PFSK-1 (cell line): ENCODE data around the gene MOV10.

Experiments used
- FOXP2 ChIP-seq: optimal IDR thresholded peaks from 2 replicates; pipeline ENCODE3; 2011; ENCODE audit warnings: borderline replicate concordance, control low read depth, inconsistent platforms; ENCODE audit not compliant: insufficient read depth; ENCODE audit errors: extremely low read length, extremely low read depth
- POLR2AphosphoS5 ChIP-seq: IDR thresholded peaks from 2 replicates; pipeline ENCODE4 v1.6.1; 2012; ENCODE audit warnings: low read depth, mild to moderate bottlenecking, control low read depth, low read length, moderate library complexity
- REST ChIP-seq, 2 experiments: IDR thresholded peaks; 2 replicates each; pipeline versions ENCODE4 v1.6.1 to v1.8.0; 2011 to 2012; ENCODE audit warnings: low read depth in 2 of 2, low read length in 2 of 2, control low read depth in 1 of 2, inconsistent platforms in 1 of 2, mild to moderate bottlenecking in 1 of 2, moderate library complexity in 1 of 2; ENCODE audit not compliant: insufficient read depth in 1 of 2
- SIN3A ChIP-seq: IDR thresholded peaks from 2 replicates; pipeline ENCODE4 v1.6.1; 2012; ENCODE audit warnings: mild to moderate bottlenecking, low read length, moderate library complexity, borderline replicate concordance; ENCODE audit not compliant: insufficient read depth
- TAF1 ChIP-seq: IDR thresholded peaks from 2 replicates; pipeline ENCODE4 v1.6.1; 2012; ENCODE audit warnings: low read length, control low read depth, borderline replicate concordance; ENCODE audit not compliant: insufficient read depth

The MOV10 gene

GRCh38 chr1:112686835-112687234, 12.4 kb downstream of the MOV10 start:
- TF ChIP-seq FOXP2 (no peak), POLR2AphosphoS5 (no peak), REST (IDR thresholded peaks at IDR 0.05; ENCODE audit: insufficient read depth in 1 of 2, low read depth in 2 of 2, low read length in 2 of 2) (no peak), TAF1 (no peak), SIN3A (no peak)

- TF ChIP-seq TAF1 (no peak), FOXP2 (no peak), POLR2AphosphoS5 (no peak), REST (IDR thresholded peaks at IDR 0.05; ENCODE audit: insufficient read depth in 1 of 2, low read depth in 2 of 2, low read length in 2 of 2) (no peak), SIN3A (no peak)
These were observed 12.9 kb downstream of the MOV10 start for GRCh38 chr1:112687361-112687760.

DNA sequence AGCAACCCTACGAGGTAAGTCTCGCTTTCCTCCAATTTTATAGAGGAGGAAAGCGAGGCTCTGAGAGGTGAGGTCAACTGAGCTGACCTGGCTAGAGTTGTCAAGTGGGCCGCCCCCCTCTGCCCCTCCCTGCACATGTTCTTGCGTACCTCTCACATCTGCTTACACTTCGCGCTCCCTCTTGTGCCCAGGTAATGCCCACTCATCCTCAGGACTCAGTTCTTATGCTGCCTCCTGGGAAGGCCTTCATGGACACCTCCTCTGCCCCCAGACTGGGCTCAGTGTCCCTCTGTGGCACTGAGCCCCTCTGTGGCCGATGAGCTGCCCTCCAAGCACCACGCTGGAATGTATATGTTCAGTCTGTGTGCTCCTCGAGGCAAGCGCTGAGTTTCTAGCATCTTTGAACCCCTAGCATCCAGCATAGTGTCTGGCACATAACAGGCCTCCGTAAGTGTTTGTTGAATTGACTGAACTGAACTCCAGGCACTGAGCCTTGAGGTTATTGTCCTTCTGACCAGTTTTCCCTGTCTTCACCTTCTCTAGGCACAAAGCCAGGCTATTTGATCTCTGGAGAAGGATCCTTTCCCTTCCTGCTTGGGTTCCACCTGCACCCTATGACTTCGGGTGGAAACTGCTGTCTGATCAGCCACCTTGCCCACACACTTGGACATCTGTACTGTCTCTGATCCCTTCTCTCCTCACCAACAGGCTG, 13.5 kb downstream of the MOV10 start:
- TF ChIP-seq TAF1 (no peak), FOXP2 (no peak), REST (IDR thresholded peaks at IDR 0.05; ENCODE audit: insufficient read depth in 1 of 2, low read depth in 2 of 2, low read length in 2 of 2) (no peak), POLR2AphosphoS5 (no peak), SIN3A (no peak)

- TF ChIP-seq POLR2AphosphoS5 (no peak), REST (IDR thresholded peaks at IDR 0.05; ENCODE audit: insufficient read depth in 1 of 2, low read depth in 2 of 2, low read length in 2 of 2) (no peak), TAF1 (no peak), SIN3A (no peak), FOXP2 (no peak)
These were observed 14.3 kb downstream of the MOV10 start for GRCh38 chr1:112688781-112689193.

GRCh38 chr1:112689196-112689841, 14.9 kb downstream of the MOV10 start:
- no peak for TF ChIP-seq FOXP2
- TF ChIP-seq SIN3A, result no peak
- TF ChIP-seq TAF1, result no peak
- no peak for TF ChIP-seq REST (IDR thresholded peaks at IDR 0.05; ENCODE audit: insufficient read depth in 1 of 2, low read depth in 2 of 2, low read length in 2 of 2)
- TF ChIP-seq POLR2AphosphoS5, result no peak
